Hippocampal formation (tissue), 2 donors: ENCODE results near the gene FANCD2.
"Not testable (repeated sequence)": the region's sequence is repeated elsewhere in the genome, so short reads cannot be mapped to it uniquely, and the experiment has no call there.

ENCODE experiments used
- DNase-seq, 2 donors: peaks; one replicate each; lab custom pipeline; 2025; lab: John Stamatoyannopoulos, UW

FANCD2 gene

DNA sequence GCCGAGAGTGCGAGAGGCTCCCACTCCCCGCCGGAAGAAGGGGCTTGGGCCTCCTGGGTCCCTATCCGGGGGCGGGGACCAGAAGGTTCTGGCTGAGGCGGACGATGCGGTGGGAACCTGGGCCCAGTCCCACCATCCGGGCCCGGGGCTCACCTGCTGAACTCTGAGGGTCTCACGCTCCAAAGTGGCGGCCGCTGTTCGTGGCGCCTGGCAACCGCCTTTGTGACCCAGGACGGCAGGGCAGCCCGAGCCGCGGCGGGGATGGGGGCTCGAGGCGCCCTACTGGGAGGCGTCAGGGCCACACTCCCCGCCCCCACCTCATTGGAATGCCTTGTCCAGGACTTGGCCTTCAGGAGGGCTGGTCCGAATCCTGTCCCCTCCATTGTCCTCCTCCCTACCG is 81.9 kb downstream of the FANCD2 start, which contains the start of gene FANCD2OS:
Gene FANCD2OS (minus strand): TSS at position 165 of the 400 bp plus-strand sequence. CDS start 3,481 bp downstream, outside the sequence.
- no peak for DNase-seq

DNA sequence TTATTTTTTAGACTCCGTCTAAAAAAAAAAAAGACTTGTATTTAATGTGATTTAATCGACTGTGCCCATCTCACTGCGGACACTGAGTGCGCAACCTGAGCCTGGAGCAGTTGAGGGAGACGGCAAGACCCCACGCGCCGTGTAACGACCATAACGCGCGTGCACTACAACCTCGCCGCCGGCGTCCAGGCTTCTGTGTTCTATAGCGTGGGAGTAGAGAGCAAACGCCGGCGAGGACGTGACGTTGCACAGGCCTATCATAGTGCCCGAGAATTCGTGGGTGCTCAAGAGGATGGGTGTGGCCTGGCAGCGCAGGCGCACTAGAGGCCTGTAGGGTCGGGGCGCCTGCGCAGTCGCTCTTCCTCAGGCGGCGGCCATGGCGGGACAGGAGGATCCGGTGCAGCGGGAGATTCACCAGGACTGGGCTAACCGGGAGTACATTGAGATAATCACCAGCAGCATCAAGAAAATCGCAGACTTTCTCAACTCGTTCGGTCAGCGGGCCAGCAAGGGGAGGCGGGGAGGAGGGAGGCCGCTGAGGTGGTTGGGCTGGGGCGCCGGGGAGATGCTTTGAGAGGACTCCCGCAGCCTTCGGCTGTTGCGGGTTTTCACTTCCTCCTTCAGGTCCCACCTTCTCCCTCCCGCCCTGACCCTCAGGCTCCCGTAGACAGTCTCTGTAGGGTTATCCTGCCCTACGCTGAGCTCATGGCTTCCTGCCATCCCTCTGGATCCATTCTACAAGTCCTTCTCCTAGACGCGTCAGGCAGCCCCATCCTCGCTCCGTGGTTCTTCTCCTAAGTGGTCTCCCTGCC is 89.3 kb downstream of the FANCD2 start, which contains the start of gene BRK1:
Gene BRK1 (plus strand): TSS at position 350 of the 812 bp plus-strand sequence. CDS start 27 bp downstream, at position 377.
- peak; percentile 89 to 91 for DNase-seq

DNA sequence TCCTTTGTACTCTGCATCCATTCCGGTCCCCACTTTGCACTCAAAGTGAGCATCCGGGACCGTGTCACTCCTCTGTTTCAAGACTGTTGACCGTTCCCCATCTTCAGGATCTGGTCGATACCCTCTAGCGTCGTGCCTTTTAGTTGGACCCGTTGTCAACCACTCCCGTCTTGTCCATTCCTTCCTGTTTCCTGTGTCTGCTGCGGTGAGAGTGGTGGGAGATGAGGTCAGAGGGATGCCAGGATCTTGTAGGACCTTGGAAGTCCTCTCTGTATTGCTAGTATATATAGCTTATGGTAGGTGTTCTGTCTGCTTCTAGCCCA is 89.9 kb downstream of the FANCD2 start:
- DNase-seq = no peak

DNA sequence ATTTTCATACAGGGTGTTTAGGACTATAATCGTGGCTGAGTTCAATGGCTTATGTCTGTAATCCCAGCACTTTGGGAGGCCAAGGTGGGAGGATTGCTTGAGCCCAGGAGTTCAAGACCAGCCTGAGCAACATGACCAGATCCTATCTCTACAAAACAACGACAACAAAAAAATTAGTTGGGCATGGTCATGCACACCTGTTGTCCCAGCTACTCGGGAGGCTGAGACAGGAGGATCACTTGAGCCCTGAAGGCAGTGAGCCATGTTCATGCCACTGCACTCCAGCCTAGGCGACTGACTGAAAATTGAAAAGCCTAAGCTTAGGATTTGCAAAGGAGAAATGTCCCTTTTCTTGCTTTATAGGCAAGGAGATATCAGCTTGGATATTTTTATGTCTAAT is 90.7 kb downstream of the FANCD2 start:
- DNase-seq = no peak

DNA sequence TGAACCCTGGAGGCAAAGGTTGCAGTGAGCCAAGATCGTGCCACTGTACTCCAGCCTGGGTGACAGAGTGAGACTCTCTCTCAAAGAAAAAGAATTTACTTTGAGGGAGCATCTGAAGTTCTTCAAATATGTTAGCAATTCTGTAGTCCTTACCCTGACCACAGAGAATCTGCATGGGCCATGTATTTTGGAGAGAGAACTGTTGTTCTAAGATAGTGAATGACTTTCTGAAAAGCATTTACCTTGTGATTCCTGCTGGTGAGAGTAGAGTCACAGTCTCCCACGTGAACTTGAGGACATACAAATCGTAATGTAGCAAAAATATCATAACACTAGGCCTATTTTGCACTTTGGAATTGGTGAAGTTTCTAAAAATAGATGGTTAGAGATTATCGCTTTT is 93.1 kb downstream of the FANCD2 start:
- no peak for DNase-seq

DNA sequence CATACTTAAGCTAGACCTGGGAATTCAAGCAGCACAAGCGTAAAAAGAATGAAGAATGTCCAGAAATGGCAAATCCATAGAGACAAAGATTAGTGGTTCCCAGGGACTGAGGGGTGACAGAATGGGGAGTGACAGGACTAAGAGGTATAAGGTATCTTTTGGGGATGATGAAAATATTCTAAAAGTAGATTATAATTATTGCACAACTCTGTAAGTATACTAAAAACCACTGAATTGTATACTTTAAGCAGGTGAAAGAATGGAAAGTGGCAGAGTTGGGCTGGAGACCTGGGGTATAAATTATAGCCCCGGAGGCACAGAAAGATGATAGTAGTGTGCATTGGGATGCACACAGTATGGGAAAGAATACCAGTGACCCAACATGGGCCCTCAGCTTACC is 94.8 kb downstream of the FANCD2 start:
- no peak for DNase-seq

DNA sequence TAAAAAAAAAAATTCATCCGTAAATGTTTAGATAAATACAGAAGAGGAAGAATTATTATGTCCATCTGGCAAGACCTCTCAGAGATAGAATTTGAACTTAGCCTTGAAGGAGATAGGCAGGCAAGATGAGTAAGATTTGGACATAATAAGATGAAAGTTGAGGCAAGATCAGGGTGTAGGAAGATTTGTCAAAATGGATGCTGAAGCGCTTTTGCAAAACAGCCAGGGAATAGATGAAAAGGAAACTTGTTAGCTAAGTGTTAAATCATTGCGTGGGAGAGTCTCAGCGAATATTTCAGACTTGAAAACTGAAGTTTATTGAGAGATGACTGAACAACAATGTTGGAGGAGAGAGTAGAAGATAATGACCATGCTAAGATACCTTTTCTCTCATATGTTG is 96.5 kb downstream of the FANCD2 start:
- no peak for DNase-seq

DNA sequence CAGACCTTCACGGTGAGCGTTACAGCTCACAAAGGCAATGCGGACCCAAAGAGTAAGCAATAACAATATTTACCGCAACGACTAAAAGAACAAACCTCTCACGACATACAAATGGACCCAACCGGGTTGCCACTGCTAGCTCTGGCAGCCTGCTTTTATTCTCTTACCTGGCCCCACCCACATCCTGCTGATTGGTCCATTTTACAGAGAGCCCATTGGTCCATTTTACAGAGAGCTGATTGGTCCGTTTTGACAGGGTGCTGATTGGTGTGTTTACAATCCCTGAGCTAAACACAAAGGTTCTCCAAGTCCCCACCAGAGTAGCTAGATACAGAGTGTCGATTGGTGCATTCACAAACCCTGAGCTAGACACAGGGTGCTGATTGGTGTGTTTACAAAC is 109.6 kb downstream of the FANCD2 start:
- not testable (repeated sequence) for DNase-seq

DNA sequence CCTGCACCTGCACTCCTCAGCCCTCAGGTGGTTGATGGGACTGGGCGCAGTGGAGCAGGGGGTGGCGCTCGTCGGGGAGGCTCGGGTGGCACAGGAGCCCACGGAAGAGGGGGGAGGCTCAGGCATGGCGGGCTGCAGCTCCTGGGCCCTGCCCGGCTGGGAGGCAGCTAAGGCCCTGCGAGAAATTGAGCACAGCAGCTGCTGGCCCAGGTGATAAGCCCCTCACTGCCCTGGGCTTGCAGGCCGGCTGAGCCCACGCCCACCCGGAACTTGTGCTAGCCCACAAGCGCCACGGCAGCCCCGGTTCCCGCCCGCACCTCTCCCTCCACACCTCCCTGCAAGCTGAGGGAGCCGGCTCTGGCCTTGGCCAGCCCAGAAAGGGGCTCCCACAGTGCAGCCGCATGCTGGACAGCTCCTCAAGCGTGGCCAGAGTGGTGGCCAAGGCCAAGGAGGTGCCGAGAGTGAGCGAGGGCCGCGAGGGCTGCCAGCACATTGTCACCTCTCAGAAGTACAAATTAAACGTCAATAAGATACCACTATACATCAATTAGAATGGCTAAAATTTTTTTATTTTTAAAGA is 110.3 kb downstream of the FANCD2 start:
- DNase-seq = no peak

DNA sequence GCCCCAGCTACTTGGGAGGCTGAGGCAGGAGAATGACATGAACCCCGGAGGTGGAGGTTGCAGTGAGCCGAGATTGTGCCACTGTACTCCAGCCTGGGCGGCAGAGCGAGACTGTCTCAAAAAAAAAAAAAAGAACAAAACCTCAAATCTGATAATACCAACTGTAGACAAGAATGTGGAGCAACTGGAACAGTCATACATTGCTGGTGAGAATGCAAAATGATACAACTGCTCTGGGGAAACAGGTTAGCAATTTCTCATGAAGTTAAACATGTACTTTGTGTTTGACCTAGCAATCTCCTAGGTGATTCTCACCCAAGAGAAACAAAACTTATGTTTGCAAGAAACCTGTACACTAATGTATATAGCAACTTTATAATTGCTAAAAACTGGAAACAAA is 110.9 kb downstream of the FANCD2 start:
- no peak for DNase-seq

DNA sequence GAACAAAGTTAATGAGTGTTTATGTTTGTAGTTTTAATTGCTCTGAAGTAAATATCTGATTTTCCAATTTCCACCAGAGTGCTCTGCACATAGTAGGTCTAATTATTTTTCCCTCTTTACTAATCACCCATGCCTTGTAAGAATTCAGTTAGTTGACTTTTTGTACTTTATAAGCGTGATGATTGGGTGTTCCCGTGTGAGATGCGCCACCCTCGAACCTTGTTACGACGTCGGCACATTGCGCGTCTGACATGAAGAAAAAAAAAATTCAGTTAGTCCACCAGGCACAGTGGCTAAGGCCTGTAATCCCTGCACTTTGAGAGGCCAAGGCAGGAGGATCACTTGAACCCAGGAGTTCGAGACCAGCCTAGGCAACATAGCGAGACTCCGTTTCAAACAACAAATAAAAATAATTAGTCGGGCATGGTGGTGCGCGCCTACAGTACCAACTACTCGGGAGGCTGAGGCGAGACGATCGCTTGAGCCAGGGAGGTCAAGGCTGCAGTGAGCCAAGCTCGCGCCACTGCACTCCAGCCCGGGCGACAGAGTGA is 114.8 kb downstream of the FANCD2 start:
- no peak for DNase-seq

DNA sequence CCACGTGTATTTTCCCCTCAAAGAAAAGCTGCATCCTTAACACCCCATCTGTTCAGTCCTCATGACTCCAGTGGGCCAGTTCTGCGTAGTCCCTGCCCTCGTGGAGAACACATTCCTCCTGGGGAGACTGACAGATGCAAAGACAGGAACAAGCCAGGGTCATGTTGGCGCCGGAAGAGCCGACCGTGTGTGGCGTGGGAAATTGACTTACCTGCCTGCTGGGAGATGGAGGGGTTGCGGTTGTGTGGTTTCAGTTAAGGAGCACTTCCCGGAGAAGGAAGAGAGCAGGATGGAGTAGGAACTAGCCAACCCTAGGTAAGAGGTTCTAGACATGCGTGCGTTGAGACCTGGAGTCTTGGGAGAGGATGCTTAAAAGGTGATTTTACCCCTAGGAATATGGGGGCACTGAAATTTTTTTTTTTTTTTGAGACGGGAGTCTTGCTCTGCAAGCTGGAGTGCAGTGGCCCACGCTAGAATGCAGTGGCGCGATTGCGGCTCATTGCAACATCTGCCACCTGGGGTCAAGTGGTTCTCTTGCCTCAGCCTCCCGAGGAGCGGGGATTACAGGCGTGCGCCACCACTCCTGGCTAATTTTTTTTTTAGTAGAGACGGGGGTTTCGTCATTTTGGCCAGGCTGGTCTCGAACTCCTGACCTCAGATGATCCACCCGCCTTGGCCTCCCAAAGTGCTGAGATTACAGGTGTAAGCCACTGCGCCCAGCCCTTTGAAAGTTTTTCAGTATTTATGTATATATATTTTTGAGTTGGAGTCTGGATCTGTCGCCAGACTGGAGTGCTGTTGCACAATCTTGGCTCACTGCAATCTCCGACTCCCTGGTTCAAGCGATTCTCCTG is 116.7 kb downstream of the FANCD2 start:
- no peak for DNase-seq

DNA sequence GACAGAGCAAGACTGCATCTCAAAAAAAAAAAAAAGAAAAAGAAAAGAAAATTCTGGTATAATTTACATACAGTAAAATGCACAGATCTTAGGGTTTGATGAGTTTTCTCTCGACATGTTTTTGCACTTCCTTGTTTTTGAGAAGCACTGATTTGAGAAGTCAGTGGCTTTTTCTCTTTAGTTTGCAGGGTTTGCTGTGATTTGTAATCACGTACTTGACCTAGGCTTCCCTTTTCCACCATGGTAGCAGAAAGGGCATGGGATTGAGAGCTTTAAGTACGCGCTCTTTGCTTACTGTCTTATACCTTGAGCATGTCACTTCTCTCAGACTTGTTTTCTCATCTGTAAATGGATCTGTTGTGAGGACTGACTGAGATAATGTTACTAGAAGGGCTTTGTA is 119.4 kb downstream of the FANCD2 start:
- DNase-seq = no peak

DNA sequence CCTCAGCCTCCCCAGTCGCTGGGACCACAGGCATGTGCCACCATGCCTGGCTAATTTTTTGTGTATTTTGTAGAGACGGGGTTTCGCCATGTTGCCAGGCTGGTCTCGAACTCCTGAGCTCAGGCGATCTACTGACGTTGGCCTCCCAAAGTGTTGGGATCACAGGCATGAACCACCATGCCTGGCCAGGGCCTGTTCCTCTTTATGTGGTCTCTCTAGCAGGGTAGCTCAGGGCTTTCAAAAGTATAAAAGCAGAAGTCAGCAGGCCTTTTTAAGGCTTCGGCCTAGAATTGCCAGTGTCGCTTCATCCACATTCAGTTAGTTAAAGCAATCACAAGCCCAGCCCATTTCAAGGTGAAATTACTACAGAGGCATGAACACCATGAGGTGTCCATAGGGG is 123.0 kb downstream of the FANCD2 start:
- no peak for DNase-seq

DNA sequence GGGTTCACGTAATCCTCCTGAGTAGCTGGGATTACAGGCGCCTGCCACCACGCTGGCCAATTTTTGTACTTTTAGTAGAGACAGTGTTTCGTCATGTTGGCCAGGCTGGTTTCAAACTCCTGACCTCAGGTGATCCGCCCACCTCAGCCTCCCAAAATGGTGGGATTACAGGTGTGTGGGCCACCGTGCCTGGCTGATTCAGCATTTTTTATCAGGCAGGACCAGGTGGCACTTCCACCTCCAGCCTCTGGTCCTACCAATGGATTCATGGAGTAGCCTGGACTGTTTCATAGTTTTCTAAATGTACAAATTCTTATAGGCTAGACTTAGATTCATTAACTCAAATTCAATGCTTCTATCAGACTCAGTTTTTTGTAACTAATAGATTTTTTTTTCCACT is 124.8 kb downstream of the FANCD2 start:
- DNase-seq = no peak
